HEK293 (cell line): ENCODE measurements around the gene SMIM44.

Source experiments
- CTCF ChIA-PET: fragments of 350-600 bp; formaldehyde crosslinking; extraction: SDS; loops from one replicate; lab custom pipeline; 2021; ENCODE audit warnings: antibody characterized with exemption; lab: Yijun Ruan, JAX
- POLR2A ChIA-PET: fragments of 300-600 bp; formaldehyde crosslinking; extraction: SDS; loops from one replicate; lab custom pipeline; 2020; ENCODE audit warnings: antibody characterized with exemption, inconsistent platforms; lab: Yijun Ruan, JAX
- H3K27ac ChIP-seq: fragments of 200-500 bp; sonication (Bioruptor generic); 2 replicates; pipeline ENCODE4 v1.5.1; 2014; ENCODE audit warnings: low read depth, low read length, control low read depth, inconsistent platforms; ENCODE audit errors: extremely low read depth
- H3K36me3 ChIP-seq, 2 experiments: fragments of 200-500 bp in 1 of 2; sonication (Bioruptor generic) in 1 of 2; 1 replicate in 1 of 2; 2 replicates in 1 of 2; pipeline ENCODE4 v1.5.1; 2014 to 2017; ENCODE audit warnings: inconsistent platforms in 2 of 2, low read length in 2 of 2; ENCODE audit not compliant: control insufficient read depth in 2 of 2, insufficient read depth in 1 of 2
- H3K4me1 ChIP-seq: fragments of 200-500 bp; sonication (Bioruptor generic); 2 replicates; pipeline ENCODE4 v1.5.1; 2014; ENCODE audit warnings: mild to moderate bottlenecking, low read length, inconsistent platforms; ENCODE audit not compliant: control insufficient read depth, insufficient read depth
- H3K4me3 ChIP-seq: 2 replicates; pipeline ENCODE4 v1.5.1; 2011; ENCODE audit warnings: low read depth, mild to moderate bottlenecking, control low read depth, low read length, moderate library complexity
- H3K9me3 ChIP-seq: fragments of 200-500 bp; sonication (Bioruptor generic); 2 replicates; pipeline ENCODE4 v1.5.1; 2014; ENCODE audit warnings: low read depth, low read length, inconsistent platforms; ENCODE audit not compliant: control insufficient read depth, insufficient read depth
- KLF9 ChIP-seq: fragments of 450-650 bp; formaldehyde crosslinking; IDR thresholded peaks from 2 replicates; pipeline ENCODE4 v1.5.1; 2016; ENCODE audit warnings: missing biosample characterization, missing genetic modification characterization, low read depth
- OSR2 ChIP-seq: fragments of 450-650 bp; formaldehyde crosslinking; IDR thresholded peaks from 2 replicates; pipeline ENCODE4 v1.5.1; 2016; ENCODE audit warnings: missing biosample characterization, missing genetic modification characterization
- PRDM10 ChIP-seq: fragments of 450-650 bp; formaldehyde crosslinking; IDR thresholded peaks from 2 replicates; pipeline ENCODE4 v1.5.1; 2016; ENCODE audit warnings: missing biosample characterization, missing genetic modification characterization
- PRDM4 ChIP-seq: fragments of 450-650 bp; formaldehyde crosslinking; IDR thresholded peaks from 2 replicates; pipeline ENCODE4 v1.5.1; 2017; ENCODE audit warnings: missing biosample characterization, missing genetic modification characterization
- REPIN1 ChIP-seq: fragments of 450-650 bp; formaldehyde crosslinking; IDR thresholded peaks from 2 replicates; pipeline ENCODE4 v1.5.1; 2017; ENCODE audit warnings: missing biosample characterization, missing genetic modification characterization, low read depth
- SCRT1 ChIP-seq: fragments of 450-650 bp; formaldehyde crosslinking; IDR thresholded peaks from 2 replicates; pipeline ENCODE4 v1.5.1; 2016; ENCODE audit warnings: missing biosample characterization, missing genetic modification characterization, borderline replicate concordance
- SP2 ChIP-seq: fragments of 450-650 bp; formaldehyde crosslinking; IDR thresholded peaks from 2 replicates; pipeline ENCODE4 v1.5.1; 2016; ENCODE audit warnings: missing biosample characterization, missing genetic modification characterization
- ZBTB26 ChIP-seq: fragments of 450-650 bp; formaldehyde crosslinking; optimal IDR thresholded peaks from 2 replicates; pipeline ENCODE3; 2016; ENCODE audit warnings: missing biosample characterization, mild to moderate bottlenecking, missing genetic modification characterization
- ZBTB48 ChIP-seq: fragments of 450-650 bp; formaldehyde crosslinking; IDR thresholded peaks from 2 replicates; pipeline ENCODE4 v1.5.1; 2016; ENCODE audit warnings: missing biosample characterization, missing genetic modification characterization
- ZBTB7A ChIP-seq: fragments of 450-650 bp; formaldehyde crosslinking; IDR thresholded peaks from 2 replicates; pipeline ENCODE4 v1.5.1; 2016; ENCODE audit warnings: low read depth, missing biosample characterization, missing genetic modification characterization
- ZBTB8A ChIP-seq: fragments of 450-650 bp; formaldehyde crosslinking; IDR thresholded peaks from 2 replicates; pipeline ENCODE4 v1.5.1; 2016; ENCODE audit warnings: missing biosample characterization, missing genetic modification characterization
- ZNF155 ChIP-seq: fragments of 450-650 bp; formaldehyde crosslinking; IDR thresholded peaks from 2 replicates; pipeline ENCODE4 v1.5.1; 2016; ENCODE audit warnings: missing biosample characterization, missing genetic modification characterization
- ZNF239 ChIP-seq: fragments of 450-650 bp; formaldehyde crosslinking; IDR thresholded peaks from 2 replicates; pipeline ENCODE4 v1.5.1; 2016; ENCODE audit warnings: missing biosample characterization, missing genetic modification characterization
- ZNF354C ChIP-seq: fragments of 450-650 bp; formaldehyde crosslinking; IDR thresholded peaks from 2 replicates; pipeline ENCODE4 v1.5.1; 2016; ENCODE audit warnings: missing biosample characterization, missing genetic modification characterization, low read depth, borderline replicate concordance
- ZNF473 ChIP-seq: fragments of 450-650 bp; formaldehyde crosslinking; IDR thresholded peaks from 2 replicates; pipeline ENCODE4 v1.5.1; 2017; ENCODE audit warnings: missing biosample characterization, missing genetic modification characterization
- ZNF621 ChIP-seq: fragments of 450-650 bp; formaldehyde crosslinking; IDR thresholded peaks from 2 replicates; pipeline ENCODE4 v1.5.1; 2017; ENCODE audit warnings: missing biosample characterization, missing genetic modification characterization
- ZNF692 ChIP-seq: fragments of 450-650 bp; formaldehyde crosslinking; IDR thresholded peaks from 2 replicates; pipeline ENCODE4 v1.5.1; 2016; ENCODE audit warnings: missing biosample characterization, missing genetic modification characterization
- ZNF701 ChIP-seq: fragments of 450-650 bp; formaldehyde crosslinking; IDR thresholded peaks from 2 replicates; pipeline ENCODE4 v1.5.1; 2016; ENCODE audit warnings: missing biosample characterization, missing genetic modification characterization
- ZSCAN18 ChIP-seq: fragments of 450-650 bp; formaldehyde crosslinking; IDR thresholded peaks from 2 replicates; pipeline ENCODE4 v1.5.1; 2016; ENCODE audit warnings: missing biosample characterization, missing genetic modification characterization

The SMIM44 gene

GRCh38 chr19:3494051-3494450 lies 10.8 kb upstream of the SMIM44 start:
- H3K4me1 ChIP-seq = no peaks in the 10 kb centered on the region
- ChIA-PET POLR2A (interaction anchor here (0.5 kb wide), 1 partner anchor 218 kb away, joined by 4 read pairs; no protein-coding TSS in a partner anchor), CTCF (no interaction called here)
- no peaks in the 10 kb centered on the region for H3K9me3 ChIP-seq
- H3K27ac ChIP-seq = no peak overlapping the region
- no peak overlapping the region for H3K4me3 ChIP-seq
- TF ChIP-seq PRDM10 = peak; percentile 45; the same call in 1 of the 2 replicates
- no peak for TF ChIP-seq REPIN1
- TF ChIP-seq SP2 (tag by site-specific recombination) = peak; percentile 52
- H3K36me3 ChIP-seq = peaks cover 7 to 60% of the 10 kb centered on the region in 2 experiments; a peak in 2 of 3 replicates

- Histone ChIP-seq H3K36me3 (peaks cover 7 to 60% of the 10 kb centered on the region in 2 experiments; a peak in 2 of 3 replicates), H3K27ac (no peak overlapping the region), H3K4me3 (no peak overlapping the region), H3K4me1 (no peaks in the 10 kb centered on the region), H3K9me3 (no peaks in the 10 kb centered on the region)
- TF ChIP-seq ZSCAN18 (tag by site-specific recombination) (no peak), ZBTB26 (tag by site-specific recombination) (no peak)
- POLR2A ChIA-PET = interaction anchor here (0.6 kb wide), 1 partner anchor 9 kb away, joined by 3 read pairs; no protein-coding TSS in a partner anchor
- CTCF ChIA-PET = no interaction called here
These were observed 10.4 kb upstream of the SMIM44 start for GRCh38 chr19:3493651-3494050.

GRCh38 chr19:3492919-3493318 lies 9.7 kb upstream of the SMIM44 start:
- ChIA-PET CTCF (interaction anchor here (0.8 kb wide), 1 partner anchor 63 kb away, joined by 3 read pairs; no protein-coding TSS in a partner anchor), POLR2A (interaction anchor here (0.6 kb wide), 1 partner anchor 8 kb away, joined by 3 read pairs; no protein-coding TSS in a partner anchor)
- TF ChIP-seq KLF9 (tag by site-specific recombination) = no peak
- TF ChIP-seq ZBTB8A (tag by site-specific recombination) = no peak
- TF ChIP-seq ZNF692 = no peak
- no peak for TF ChIP-seq SCRT1 (tag by site-specific recombination)
- TF ChIP-seq OSR2 (tag by site-specific recombination) = no peak
- no peak for TF ChIP-seq ZNF621 (tag by site-specific recombination)
- TF ChIP-seq ZNF155 (tag by site-specific recombination) = no peak
- no peak for TF ChIP-seq ZNF701 (tag by site-specific recombination)
- no peak for TF ChIP-seq ZBTB48 (tag by site-specific recombination)
- TF ChIP-seq ZNF354C = no peak
- TF ChIP-seq PRDM4 = no peak
- TF ChIP-seq ZNF239 (tag by site-specific recombination) = no peak
- TF ChIP-seq ZBTB7A = no peak
- TF ChIP-seq ZNF473 (tag by site-specific recombination) = no peak
- Histone ChIP-seq H3K27ac (no peak overlapping the region), H3K36me3 (peaks cover 7 to 60% of the 10 kb centered on the region in 2 experiments; a peak in 2 of 3 replicates), H3K9me3 (no peaks in the 10 kb centered on the region), H3K4me3 (no peak overlapping the region), H3K4me1 (no peaks in the 10 kb centered on the region)
